ENCODE results near the gene GRHPR. TPM values are rescaled to one million over a fixed set of nuclear protein-coding genes. Genes with fewer than 3 reads are reported as not detected.
"Not testable (repeated sequence)": the region's sequence is repeated elsewhere in the genome, so short reads cannot be mapped to it uniquely, and the experiment has no call there.

GRHPR gene
- total RNA-seq, 1 experiment from 2014 or later, result 133 TPM

GRCh38 chr9:37445832-37446231 is 23.3 kb downstream of the GRHPR start:
- DNase-seq (ENCODE audit: low read depth), result no peak

DNA sequence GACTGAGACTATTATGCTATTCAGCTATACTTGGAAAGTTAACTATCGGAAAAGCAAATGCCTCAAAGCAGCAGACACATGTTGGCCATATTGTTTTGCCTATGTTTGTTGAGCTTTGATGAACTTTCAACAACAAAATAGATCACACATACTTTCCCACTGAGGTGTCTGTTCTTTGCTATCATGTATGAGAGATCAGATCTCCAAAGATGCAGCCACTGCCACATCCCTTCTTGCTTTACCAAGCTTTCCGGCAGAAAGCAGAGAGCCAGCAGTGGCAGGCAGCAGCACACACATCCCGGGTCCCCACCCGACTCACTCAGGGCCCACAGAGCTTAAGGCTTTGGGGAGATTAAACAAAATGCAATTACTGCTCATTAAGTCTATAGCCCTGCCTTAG is 23.9 kb downstream of the GRHPR start:
- no peak for DNase-seq (ENCODE audit: low read depth)

- DNase-seq (ENCODE audit: low read depth), result no peak
Measured at GRCh38 chr9:37447111-37447510, 24.6 kb downstream of the GRHPR start.

- DNase-seq (ENCODE audit: low read depth), result no peak
Measured at GRCh38 chr9:37449862-37450632, 27.6 kb downstream of the GRHPR start.

- DNase-seq (ENCODE audit: low read depth), result no peak
Measured at GRCh38 chr9:37451628-37452027, 29.1 kb downstream of the GRHPR start.

GRCh38 chr9:37452611-37453010 is 30.1 kb downstream of the GRHPR start:
- no peak for DNase-seq (ENCODE audit: low read depth)

GRCh38 chr9:37453827-37454226 is 31.3 kb downstream of the GRHPR start:
- DNase-seq (ENCODE audit: low read depth), result no peak

GRCh38 chr9:37454238-37454637 is 31.7 kb downstream of the GRHPR start:
- DNase-seq (ENCODE audit: low read depth), result no peak

GRCh38 chr9:37455884-37456647 is 33.6 kb downstream of the GRHPR start:
- no peak for DNase-seq (ENCODE audit: low read depth)

DNA sequence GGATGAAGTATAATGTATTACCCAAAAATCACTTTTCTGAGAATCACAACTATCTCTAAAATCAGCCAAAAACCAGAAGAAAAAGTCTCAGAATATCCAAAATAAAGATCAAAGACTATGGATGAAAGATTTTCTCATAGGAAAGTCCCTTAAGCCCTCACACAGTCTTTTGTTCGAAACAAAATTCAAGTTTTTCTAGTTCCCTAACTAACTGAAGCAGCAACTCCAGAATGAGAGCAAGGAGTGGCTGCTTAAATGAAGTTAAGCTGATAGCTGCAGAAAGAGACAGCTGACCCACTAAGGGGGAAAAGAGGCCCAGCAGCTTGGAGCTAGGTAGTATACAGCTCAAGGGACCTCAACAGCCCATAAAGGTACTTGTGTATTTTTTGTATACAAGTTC is 34.3 kb downstream of the GRHPR start:
- no peak for DNase-seq (ENCODE audit: low read depth)

DNA sequence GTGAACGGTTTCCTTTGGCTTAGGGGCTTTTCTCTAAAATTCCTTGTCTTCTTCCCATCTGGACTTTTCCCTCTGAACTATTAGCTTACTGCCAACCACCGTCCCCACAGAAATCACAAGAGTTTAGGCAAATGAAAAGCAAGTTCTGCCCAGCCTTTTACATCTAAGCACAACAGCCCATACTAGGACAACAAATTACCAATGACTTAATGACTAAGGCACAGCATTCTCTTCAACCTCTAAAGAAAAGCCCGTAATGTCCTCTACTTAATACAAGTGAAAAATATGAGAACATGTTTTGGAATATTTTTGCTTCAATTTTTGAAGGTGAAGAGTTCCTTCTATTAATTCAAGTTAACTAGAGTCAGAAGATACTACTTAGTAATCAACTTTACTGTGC is 41.5 kb downstream of the GRHPR start:
- no peak for DNase-seq (ENCODE audit: low read depth)

DNA sequence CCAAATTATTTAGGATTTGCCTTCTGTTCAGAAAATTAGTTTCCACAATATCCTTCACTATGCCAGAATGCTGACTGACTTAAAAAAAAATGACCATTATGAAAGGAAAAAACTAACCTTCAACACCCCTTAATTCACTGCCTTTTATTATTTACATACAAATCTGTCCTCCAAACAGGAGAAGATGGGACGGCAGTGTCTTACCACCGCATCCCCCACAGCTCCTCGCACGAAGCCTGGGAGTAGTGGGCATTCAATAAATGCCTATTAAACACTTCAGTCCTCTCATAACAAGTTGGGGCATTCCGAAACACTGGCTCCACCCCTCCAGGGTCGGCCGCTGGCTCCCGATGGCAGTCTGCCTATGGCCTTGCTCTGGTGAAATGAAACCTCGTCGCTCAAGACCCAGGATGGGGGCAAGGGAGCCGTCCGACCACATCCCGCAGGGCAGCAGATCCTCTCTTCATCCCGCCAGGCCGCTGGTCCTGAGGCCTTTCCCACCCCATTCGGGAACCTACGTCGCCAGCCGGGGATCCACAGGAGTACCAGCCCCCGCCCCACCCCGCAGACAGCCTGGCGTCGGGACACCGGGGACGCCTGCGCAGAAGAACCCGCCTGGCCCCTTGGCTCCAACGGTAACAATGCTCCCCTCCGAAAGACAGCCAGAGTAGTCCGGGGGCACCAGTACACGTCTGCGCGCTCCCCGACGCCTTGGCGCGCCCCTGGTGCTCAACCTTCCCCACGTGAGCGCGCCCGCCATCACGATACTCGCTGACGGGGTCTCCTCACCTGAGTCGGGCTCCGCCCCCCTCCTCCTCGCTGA is 42.1 kb downstream of the GRHPR start:
- no peak for DNase-seq (ENCODE audit: low read depth)

DNA sequence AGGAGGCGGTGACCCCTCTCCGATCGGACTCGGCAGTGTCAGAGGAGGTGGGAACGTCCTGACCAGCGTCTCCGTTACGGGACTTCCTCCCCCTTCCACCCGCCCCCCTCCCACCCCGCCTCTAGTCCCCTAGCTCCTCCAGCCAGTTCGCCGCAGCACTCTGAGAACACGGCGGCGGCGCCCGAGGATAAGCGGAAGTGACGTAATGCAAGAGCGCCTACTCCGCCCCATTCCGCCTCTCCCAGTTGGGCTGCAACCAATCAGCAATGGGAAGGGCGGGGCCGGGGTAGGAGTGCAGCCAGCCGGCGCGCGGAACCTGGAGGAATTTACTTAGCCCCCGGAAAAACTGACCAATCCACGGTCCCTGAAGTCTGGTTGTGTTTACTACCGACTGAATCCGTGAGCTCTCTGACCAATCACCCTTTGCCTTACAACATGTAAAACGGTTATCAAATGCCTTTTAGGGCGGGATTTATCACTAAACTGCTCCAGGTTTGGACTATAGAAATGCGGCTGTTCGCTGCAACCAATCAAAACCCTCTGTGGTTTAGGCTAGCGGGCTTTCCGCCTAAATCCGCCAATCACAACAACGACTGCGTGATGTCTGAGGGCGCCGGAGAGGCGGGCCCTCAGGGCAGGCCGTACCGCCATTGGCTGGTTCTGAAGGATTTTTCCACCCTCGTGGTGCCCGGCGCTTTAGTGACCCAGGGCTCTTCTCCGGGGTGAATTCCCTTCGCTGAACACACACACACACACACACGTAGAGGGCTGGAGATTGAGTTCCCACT is 42.9 kb downstream of the GRHPR start, which contains the start of gene ZBTB5:
Gene ZBTB5 (minus strand): TSS at position 202 of the 788 bp plus-strand sequence. CDS start 22,899 bp downstream, outside the sequence.
- DNase-seq (ENCODE audit: low read depth), result peak; percentile 100

- DNase-seq (ENCODE audit: low read depth), result peak; percentile 92
Measured at GRCh38 chr9:37466037-37466709, 43.7 kb downstream of the GRHPR start.

GRCh38 chr9:37467530-37467929 is 45.0 kb downstream of the GRHPR start:
- not testable (repeated sequence) for DNase-seq (ENCODE audit: low read depth)

DNA sequence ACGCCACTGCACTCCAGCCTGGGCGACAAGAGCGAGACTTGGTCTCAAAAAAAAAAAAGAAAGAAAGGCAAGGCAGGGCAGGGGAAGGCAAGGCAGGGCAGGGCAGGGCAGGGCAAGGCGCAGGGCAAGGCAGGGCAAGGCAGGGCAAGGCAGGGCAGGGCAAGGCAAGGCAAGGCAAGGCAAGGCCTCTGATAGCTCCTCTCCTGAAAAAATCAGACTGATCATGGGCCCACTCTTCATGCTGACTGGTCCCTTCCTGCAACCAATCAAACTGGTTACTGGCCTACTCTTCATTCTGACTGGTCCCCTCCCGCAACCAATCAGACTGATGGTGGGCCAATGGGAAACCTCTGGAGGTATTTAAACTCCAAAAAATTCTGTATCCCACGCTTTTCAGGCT is 46.1 kb downstream of the GRHPR start:
- no peak for DNase-seq (ENCODE audit: low read depth)

- DNase-seq (ENCODE audit: low read depth), result peak; percentile 99
Measured at GRCh38 chr9:37471942-37472684, 49.6 kb downstream of the GRHPR start.

DNA sequence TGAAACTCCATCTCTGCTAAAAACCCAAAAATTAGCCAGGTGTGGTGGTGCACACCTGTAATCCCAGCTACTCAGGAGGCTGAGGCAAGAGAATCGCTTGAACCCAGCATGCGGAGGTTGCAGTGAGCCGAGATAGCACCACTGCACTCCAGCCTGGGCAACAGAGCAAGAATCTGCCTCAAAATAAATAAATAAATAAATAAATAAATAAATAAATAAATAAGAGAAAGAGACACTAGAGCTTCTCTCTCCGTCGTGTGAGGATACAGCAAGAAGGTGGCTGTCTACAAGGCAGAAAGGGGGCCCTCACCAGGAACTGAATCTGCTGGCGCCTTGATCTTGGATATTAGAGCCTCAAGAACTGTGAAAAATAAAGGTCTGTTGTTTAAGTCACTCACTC is 51.5 kb downstream of the GRHPR start:
- not testable (repeated sequence) for DNase-seq (ENCODE audit: low read depth)

DNA sequence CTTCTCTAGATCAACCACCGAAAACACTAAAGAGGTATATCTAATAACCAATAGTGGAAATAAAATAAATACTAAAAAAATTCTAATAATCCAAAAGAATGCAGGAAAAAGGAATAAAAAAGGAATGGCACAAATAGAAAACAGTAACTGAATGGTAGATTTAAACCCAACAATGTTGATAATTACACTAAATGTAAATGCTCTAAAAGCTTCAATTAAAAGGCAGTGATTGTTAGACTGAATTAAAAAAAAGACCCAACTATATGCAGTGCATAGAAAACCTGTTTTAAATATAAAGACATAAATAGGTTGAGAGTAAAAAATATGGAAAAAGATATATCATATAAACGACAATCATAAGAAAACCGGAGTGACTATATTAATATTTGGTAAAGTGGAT is 51.9 kb downstream of the GRHPR start:
- DNase-seq (ENCODE audit: low read depth), result no peak

GRCh38 chr9:37476930-37477329 is 54.4 kb downstream of the GRHPR start:
- no peak for DNase-seq (ENCODE audit: low read depth)
